HG03159 (cell line): Measurements from ENCODE around the gene TSPAN3.

Source experiments
- ATAC-seq: cut with Tn5 transposase; IDR thresholded peaks from one replicate; pipeline ENCODE4 v1.9.1; 2021; ENCODE audit warnings: mild to moderate bottlenecking, moderate library complexity; ENCODE audit not compliant: unreplicated experiment

Gene TSPAN3

DNA sequence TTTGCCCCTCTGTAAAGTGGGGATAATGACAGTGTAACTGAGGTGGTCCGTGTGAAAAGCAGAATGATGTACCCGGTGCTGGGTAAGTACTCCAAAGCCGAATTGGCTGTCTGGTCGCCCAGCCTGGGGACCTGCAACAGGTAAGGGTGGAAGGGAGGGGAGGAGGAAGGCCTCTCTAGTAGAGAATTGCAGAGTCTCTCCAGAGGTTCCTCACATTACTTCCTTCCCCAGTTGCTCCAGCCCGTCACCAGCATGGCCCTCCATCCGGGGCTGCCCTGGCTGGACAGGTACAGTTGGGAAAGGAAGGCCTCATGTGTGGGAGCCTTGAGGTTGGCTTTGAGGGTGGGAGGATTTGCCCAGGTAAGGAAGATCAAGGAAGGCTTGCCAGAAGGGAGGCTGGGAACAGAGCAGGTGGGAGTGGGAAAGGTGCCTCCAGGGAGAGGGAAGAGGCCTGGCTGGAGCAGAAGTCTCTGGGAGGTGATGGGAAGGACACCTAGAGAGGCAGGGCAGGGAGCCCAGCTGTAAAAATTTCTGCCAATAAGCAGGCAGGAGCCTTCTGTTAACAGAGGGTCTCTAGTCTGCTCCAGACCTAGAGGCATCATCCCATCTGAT lies 77.7 kb downstream of the TSPAN3 start:
- ATAC-seq, result no peak

DNA sequence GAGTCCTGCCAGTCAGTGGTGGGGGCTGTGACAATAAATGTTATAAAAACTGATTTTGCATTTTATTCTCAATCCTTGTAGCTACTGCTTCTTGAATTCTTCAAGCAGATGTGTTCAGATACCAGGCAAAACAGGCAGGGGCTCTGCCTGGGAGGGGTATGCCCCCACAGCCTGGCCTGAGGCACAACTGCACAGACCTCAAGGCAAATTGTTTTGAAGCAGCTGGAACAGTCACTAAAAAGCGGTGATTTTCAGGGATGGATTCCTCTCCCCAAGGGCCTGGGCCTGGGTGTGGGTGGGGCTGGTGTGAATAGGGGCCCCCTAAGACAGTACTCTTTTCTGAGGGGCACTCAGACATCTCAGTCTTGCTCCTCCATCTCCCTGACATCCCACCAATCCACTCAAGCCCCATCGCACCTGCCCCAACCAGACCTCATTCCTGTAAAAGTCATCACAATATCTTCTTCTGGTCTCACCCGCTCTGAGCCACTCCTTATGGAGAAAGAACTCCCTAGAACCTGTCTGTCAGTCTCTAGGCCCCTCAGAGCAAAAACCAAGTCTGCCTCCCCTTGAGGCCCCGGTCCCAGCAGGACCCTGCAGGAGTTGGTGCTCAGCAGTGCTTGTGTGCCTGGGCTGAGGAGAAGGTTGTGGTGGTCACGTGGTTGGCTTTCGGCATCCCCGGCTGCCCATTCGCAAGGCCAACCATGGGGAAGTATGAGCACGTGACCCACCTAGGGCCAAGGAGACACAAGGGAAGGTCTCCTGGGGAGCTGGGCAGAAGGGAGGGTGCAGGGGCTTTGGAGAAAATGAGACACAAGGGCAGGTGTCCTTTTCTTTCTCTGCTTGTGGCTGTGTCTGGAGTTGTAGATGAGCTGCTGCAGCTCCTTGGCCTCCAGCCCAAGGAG lies 78.9 kb downstream of the TSPAN3 start:
- no peak for ATAC-seq
